NCI-H128 (cell line): ENCODE measurements around the gene FN1.
"Not testable (repeated sequence)": the region's sequence is repeated elsewhere in the genome, so short reads cannot be mapped to it uniquely, and the experiment has no call there.

Experiments
- DNase-seq: peaks from one replicate; lab custom pipeline; 2025; ENCODE audit not compliant: unreplicated experiment; lab: John Stamatoyannopoulos, UW

The FN1 gene

GRCh38 chr2:215408441-215408840, 27.4 kb downstream of the FN1 start:
- DNase-seq: not testable (repeated sequence)

GRCh38 chr2:215407590-215408264, 28.1 kb downstream of the FN1 start:
- DNase-seq: no peak

GRCh38 chr2:215407061-215407460, 28.8 kb downstream of the FN1 start:
- no peak for DNase-seq

GRCh38 chr2:215405722-215406581, 29.9 kb downstream of the FN1 start:
- DNase-seq: no peak

DNA sequence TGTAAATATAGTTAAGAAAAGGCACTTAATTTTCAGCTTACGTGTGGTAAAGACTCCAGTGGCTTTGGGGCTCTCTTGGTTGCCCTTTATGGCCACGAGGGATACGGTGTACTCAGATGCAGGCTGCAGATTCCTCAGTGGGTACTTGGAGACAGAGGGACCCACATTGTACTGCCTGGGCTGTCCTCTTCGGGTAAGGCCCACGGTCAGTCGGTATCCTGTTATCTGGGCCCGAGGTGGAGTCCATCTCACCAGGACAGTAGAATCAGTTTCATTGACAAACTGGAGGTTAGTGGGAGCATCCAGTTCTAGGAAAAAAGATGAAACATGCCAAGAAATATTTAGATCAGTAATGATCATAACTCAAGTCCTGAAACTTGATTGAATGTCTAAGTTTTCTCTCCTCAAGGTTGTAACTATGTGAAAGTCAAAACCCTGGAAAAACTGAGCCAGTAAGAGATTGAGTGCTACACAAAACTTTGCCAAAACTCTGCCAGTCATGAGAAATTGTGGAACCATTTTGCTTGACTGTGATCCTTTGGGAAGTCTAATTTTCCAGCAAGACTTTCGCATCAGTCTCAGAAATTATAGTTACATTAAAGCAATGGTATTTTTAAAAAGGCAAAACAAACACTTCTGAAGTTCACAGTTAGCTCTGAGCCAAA, 31.4 kb downstream of the FN1 start:
- no peak for DNase-seq

GRCh38 chr2:215403441-215404347, 32.2 kb downstream of the FN1 start:
- DNase-seq: no peak

GRCh38 chr2:215401896-215402379, 33.9 kb downstream of the FN1 start:
- DNase-seq: no peak

GRCh38 chr2:215399067-215399716, 36.7 kb downstream of the FN1 start:
- no peak for DNase-seq

DNA sequence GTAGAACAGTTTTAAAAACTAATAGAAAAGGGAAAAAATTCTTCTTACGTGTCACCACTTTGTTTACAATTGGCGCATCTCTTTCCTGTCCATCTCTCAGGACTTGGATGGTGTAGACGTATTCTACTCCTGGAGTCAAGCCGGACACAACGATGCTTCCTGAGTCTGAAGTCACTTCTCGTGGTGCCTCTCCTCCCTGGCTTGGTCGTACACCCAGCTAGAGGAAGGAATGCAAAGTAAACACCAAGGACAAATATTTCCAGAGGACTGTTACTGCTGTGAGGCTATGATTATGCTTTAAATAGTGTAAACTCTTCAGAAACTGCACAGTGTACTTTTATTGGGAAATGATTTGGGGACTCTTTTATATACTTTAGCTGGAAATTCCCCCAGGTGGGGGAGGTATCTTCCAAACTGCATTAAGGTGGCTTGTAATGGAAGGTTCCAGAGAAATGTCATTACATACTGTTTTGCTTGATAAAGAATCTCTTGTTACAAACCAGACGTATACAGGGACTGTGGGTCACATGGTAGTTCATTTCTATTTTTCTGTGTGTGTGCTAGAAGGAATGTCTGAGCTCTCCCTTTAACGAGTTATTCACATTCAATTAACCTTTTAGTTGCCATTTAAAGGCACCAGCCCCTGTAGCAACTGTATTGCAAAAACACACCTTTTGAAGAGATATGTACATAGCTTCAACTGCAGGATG, 38.1 kb downstream of the FN1 start:
- no peak for DNase-seq

DNA sequence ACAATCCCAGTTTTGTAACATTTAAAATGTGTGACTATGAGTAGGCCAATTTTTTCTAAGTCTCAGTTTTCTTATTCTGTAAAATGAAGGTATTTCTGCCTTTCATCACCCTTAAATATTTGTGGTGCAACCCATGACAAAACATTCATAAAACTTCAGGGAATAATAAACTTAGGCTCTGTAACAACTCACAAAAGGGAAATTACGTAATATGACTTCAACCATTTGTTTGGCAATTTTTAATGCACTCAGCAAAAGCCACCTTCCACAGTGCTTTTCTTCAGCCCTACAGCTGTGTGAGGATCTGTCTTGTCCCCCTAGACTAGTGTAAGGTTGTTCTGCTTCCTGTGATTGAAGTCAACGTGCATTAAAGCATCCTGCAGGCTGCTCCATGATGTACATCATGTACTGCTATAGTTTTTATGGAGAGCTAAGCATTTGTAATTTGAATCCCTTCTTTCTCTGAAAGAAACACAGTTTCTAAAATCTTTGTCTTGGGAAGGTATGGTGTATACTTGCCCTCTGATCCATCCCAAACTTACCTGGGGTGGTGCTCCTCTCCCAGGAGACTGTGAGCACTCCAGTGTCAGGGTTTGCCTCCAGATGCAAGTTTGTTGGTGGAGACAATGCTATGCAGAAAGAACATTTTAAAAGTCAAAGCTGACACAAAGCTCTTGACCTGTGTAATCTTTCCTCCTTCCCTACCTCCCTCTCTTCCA, 39.1 kb downstream of the FN1 start:
- no peak for DNase-seq

DNA sequence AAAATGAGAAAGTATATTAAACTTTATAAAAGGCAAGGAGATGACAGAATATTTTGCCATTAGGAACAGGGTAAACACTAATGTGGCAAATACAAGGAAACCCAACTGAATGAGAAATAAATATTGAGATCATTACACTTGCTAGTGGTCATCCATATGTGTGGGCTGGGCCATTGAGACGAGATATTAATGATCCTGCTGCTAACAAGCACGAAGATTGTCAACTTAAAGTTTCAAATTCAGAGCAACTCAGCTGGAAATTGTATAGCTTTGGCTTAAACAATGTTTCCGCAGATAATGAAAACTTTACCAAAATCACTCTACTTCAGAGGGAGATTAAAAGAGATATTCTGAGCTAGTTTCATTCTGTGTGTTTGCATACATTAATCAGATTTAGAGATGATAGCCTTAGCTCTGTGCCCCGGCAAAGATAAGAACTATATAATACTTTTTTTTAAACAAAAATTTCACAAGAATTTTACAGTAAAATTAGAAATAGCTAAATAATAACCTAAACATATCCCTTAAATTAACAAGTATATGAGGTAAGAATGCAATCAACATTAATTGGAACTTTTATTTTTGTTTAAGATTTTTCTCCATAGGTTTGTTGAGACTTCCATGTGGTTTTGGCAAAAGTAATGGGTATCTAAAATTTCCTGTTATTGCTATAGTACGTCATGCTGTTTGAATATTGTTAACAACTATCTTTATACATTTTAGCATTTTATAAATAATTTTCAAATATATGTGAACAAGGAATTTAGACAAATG, 40.0 kb downstream of the FN1 start:
- DNase-seq: no peak

DNA sequence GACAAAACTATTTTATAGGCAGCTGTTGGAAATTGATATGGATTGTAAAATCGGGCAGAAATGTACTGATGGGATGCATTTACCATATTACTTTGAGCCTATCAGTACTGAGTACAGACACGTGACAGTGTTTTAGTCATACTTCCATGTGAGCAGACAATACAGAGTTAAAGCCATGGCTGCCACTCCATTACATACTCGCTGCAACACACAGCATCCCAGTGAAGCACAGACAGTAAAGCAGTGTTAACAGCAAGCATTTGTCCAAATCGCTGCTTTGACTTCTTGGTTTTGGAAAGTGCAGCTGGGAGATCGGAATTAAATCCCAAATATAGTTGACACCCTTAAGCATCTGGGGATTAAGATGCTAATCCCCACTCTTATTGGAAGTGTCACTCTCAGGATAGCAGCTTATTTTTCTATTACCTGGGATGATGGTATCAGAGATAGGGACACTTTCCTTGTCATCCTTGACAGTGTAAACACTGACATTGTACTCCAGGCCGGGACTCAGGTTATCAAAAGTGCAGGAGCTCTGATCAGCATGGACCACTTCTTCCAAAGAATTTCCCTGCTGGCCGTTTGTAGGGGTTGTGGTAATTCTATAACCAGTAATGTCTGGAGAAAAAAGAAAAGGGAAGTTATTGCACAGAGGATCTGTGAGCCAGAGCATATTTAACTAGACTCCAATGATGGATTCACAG, 41.6 kb downstream of the FN1 start:
- DNase-seq: no peak

DNA sequence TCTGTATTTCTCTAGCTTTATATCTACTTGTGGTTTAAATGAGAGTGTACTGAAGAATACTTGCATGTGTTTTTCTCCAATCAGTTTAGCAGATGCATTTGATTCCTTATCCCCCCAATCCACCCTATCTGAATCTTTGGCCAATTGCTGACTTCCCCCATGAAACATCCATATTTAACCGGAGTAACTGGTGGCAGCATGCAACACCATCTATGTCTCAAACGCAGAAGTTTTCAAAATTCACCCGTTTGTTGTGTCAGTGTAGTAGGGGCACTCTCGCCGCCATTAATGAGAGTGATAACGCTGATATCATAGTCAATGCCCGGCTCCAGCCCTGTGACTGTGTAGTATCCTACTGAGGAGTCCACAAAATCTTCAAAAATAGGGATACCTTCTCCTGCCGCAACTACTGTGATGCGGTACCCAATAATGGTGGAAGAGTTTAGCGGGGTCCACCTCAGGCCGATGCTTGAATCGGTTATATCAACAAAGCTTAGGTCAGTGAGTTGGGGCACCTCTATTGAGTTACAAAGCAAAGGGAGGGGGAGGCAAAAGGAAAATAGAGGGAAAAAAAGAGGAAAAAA, 43.1 kb downstream of the FN1 start:
- no peak for DNase-seq

- no peak for DNase-seq
These were observed 43.7 kb downstream of the FN1 start for GRCh38 chr2:215392164-215392563.

GRCh38 chr2:215391531-215391930, 44.3 kb downstream of the FN1 start:
- no peak for DNase-seq

GRCh38 chr2:215390550-215390913, 45.3 kb downstream of the FN1 start:
- no peak for DNase-seq

DNA sequence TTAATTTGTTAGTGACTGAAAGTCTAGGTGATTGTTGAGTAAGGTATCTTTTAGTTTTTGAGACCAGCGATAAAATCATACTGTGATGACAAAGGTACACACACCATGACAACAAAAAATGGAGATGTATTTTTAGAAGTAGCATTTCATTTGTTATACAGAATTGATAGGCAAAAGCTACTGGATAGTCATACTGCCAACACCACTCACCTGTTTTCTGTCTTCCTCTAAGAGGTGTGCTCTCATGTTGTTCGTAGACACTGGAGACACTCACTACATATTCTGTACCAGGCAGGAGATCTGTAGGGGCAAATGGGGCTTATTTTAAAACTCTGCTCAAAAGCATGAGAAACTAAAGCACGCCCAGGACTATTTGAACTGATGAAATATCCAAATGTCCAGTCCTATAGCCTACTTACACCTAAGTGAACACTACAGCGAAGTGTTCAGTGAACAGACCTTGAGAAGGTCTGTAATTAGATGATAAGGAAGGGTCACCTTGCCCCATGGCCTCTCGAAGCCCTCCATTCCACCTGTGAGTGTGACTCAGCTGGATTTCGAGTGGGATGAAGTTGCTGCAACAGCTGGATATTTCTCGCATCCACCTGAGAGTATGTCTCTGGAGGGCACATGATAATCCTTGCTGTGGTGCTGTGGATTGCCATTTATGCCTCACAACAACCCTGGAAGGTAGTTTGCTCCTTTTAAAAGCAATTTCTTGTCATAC, 47.7 kb downstream of the FN1 start:
- no peak for DNase-seq
